ENCODE measurements around the gene PGM3.

PGM3 gene

GRCh38 chr6:83182114-83182513, 11.0 kb downstream of the PGM3 start:
- DNase-seq: no peak

GRCh38 chr6:83180426-83180950, 12.6 kb downstream of the PGM3 start:
- DNase-seq: no peak

GRCh38 chr6:83176246-83176645, 16.8 kb downstream of the PGM3 start:
- no peak for DNase-seq

- DNase-seq: no peak
Observed at GRCh38 chr6:83169511-83169910, 23.6 kb downstream of the PGM3 start.

GRCh38 chr6:83169106-83169505, 24.0 kb downstream of the PGM3 start:
- DNase-seq: no peak

GRCh38 chr6:83168556-83168955, 24.5 kb downstream of the PGM3 start:
- DNase-seq: no peak

- no peak for DNase-seq
Observed at GRCh38 chr6:83167726-83168278, 25.3 kb downstream of the PGM3 start.

- no peak for DNase-seq
Observed at GRCh38 chr6:83160167-83160566, 32.9 kb downstream of the PGM3 start.

GRCh38 chr6:83155794-83156193, 37.3 kb downstream of the PGM3 start:
- no peak for DNase-seq

- DNase-seq: no peak
Observed at GRCh38 chr6:83153883-83154521, 39.1 kb downstream of the PGM3 start.

GRCh38 chr6:83152913-83153312, 40.2 kb downstream of the PGM3 start:
- DNase-seq: no peak

- no peak for DNase-seq
Observed at GRCh38 chr6:83151114-83151513, 42.0 kb downstream of the PGM3 start.

GRCh38 chr6:83138758-83139157, 54.3 kb downstream of the PGM3 start:
- no peak for DNase-seq

- no peak for DNase-seq
Observed at GRCh38 chr6:83138118-83138722, 54.8 kb downstream of the PGM3 start.

- DNase-seq: no peak
Observed at GRCh38 chr6:83132121-83132520, 60.9 kb downstream of the PGM3 start.

GRCh38 chr6:83127976-83128375, 65.1 kb downstream of the PGM3 start:
- no peak for DNase-seq

- no peak for DNase-seq
Observed at GRCh38 chr6:83127258-83127657, 65.8 kb downstream of the PGM3 start.

GRCh38 chr6:83126807-83127206, 66.3 kb downstream of the PGM3 start:
- DNase-seq: no peak

GRCh38 chr6:83126223-83126622, 66.8 kb downstream of the PGM3 start:
- no peak for DNase-seq

GRCh38 chr6:83125425-83125824, 67.6 kb downstream of the PGM3 start:
- DNase-seq: no peak

- no peak for DNase-seq
Observed at GRCh38 chr6:83124553-83124952, 68.5 kb downstream of the PGM3 start.

- DNase-seq: no peak
Observed at GRCh38 chr6:83119742-83120300, 73.2 kb downstream of the PGM3 start.

GRCh38 chr6:83117802-83118201, 75.3 kb downstream of the PGM3 start:
- DNase-seq: no peak
